Astrocyte of the cerebellum (primary cell): ENCODE results near the gene PGM5.

Experiments used
- DNase-seq: peaks from one replicate; pipeline ENCODE4 v3.0.0-alpha.2; 2011; ENCODE audit warnings: low read depth
- H3K4me3 ChIP-seq: 2 replicates; pipeline ENCODE4 v1.5.1; 2011; ENCODE audit warnings: mild to moderate bottlenecking, low read depth, low read length, moderate library complexity
- in situ Hi-C: cut with HindIII; loops from 2 replicates; pipeline ENCODE4 v1.10.0; 2017; ENCODE audit warnings: low sequenced_read_pairs
- TF ChIP-seq, protein P1 (sequence below): IDR thresholded peaks from 2 replicates; pipeline ENCODE4 v1.5.1; 2012; ENCODE audit warnings: low read length, low read depth, moderate library complexity, mild to moderate bottlenecking; ENCODE audit errors: missing control alignments

PGM5 gene

DNA sequence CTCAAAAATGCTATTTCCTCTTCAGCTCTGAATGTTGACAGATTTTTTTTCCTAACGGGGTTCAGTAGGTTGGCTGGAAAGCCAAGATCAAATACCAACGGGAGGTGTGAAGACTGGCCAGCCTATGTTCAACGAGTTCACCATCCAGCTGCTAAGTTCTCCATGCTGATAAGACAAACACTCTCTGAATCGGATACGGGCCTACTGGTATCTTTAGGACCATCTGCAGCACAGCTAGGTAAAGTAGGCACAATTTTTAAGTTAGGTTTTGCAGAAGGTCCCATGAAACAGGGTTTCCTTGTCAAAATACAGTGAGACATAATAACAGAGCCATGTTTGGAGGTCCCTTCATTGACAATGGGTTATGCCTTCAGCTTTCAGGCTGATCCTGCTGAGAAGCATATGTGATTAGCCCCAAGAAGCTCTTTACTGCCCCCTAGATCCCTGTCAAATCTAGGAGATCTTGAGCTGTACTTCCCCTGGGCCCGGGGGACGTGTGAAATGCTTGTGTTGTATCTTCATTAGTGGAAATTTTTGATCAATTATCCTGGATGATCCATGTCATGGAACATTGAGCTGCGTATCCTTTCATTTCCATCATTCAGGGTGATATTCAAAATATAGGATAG, 60.6 kb downstream of the PGM5 start:
- TF ChIP-seq, protein P1, sequence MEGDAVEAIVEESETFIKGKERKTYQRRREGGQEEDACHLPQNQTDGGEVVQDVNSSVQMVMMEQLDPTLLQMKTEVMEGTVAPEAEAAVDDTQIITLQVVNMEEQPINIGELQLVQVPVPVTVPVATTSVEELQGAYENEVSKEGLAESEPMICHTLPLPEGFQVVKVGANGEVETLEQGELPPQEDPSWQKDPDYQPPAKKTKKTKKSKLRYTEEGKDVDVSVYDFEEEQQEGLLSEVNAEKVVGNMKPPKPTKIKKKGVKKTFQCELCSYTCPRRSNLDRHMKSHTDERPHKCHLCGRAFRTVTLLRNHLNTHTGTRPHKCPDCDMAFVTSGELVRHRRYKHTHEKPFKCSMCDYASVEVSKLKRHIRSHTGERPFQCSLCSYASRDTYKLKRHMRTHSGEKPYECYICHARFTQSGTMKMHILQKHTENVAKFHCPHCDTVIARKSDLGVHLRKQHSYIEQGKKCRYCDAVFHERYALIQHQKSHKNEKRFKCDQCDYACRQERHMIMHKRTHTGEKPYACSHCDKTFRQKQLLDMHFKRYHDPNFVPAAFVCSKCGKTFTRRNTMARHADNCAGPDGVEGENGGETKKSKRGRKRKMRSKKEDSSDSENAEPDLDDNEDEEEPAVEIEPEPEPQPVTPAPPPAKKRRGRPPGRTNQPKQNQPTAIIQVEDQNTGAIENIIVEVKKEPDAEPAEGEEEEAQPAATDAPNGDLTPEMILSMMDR = peak; percentile 9
- H3K4me3 ChIP-seq = no peak overlapping the region
- DNase-seq = no peak
- in situ Hi-C loops = no loop called here

GRCh38 chr9:68417762-68418161, 61.4 kb downstream of the PGM5 start:
- in situ Hi-C loops = no loop called here
- H3K4me3 ChIP-seq = no peak overlapping the region
- TF ChIP-seq, protein P1 = no peak
- no peak for DNase-seq

DNA sequence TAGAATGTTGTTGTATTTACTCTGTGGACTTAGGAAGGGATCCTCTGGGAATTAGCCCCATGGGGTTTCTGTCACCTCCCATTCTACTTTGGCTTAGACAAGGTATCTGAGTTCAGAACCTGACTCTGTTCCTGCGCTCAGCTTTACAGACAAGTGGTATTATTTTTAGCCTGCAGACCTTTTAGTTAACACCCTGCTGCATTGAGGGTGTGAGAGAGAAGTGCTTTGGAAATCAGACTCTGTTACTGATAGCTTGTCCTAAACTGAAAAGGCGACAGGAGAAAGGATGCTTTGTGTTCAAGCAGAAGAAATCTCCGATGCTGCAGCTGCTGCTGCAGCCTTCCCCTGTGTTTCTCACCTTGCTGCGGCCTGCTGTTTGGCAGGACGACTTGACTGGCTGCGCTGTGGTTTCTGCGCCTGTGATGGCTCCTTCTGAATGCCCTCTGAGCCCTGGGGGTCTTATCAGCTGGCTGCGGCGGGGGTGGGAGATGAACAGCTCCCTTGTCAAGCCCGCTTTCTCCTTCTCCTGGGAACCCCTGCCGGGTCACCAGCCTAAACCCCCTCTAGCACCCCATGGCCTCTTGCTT, 61.9 kb downstream of the PGM5 start:
- in situ Hi-C loops = no loop called here

GRCh38 chr9:68419901-68420300, 63.5 kb downstream of the PGM5 start:
- TF ChIP-seq, protein P1 = no peak
- no peak overlapping the region for H3K4me3 ChIP-seq
- in situ Hi-C loops = no loop called here
- DNase-seq = no peak

More for the DNA sequence above, 61.9 kb downstream of the PGM5 start:
- H3K4me3 ChIP-seq = no peak overlapping the region
- TF ChIP-seq, protein P1 = no peak
- DNase-seq = no peak

DNA sequence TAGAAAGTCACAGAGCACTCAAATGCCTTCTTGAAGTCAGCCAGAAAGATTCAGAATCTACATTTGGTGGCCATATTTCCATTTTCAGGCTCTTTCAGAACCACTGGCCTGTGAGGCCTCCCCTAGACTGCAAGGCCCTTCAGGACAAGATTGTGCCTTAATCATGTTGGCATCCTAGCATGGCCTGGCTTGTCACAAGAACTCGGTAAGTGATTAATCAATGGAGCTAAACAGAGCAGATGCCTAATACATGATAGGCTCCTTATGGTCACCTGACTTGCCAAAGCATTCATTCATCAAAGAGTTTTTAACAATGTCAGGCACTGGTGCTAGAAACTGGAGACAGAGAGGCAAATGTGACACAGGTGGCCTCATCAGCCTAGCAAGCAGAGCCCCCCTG, 70.3 kb downstream of the PGM5 start:
- in situ Hi-C loops = no loop called here
- TF ChIP-seq, protein P1 = no peak
- no peak overlapping the region for H3K4me3 ChIP-seq
- no peak for DNase-seq

GRCh38 chr9:68427216-68427977, 71.0 kb downstream of the PGM5 start:
- TF ChIP-seq, protein P1 = no peak
- in situ Hi-C loops = no loop called here
- no peak for DNase-seq
- H3K4me3 ChIP-seq = no peak overlapping the region
